Spleen (tissue), 7 donors: ENCODE measurements around the gene RBMS3.

ENCODE experiments used
- CTCF ChIP-seq, 11 experiments: fragments of 200-600 bp in 7 of 11; fragments of 450-650 bp in 4 of 11; sonication (generic) in 4 of 11; IDR thresholded peaks in 8 of 11; conservative IDR thresholded peaks in 3 of 11; 1 replicate in 7 of 11; 2 replicates in 4 of 11; pipeline versions ENCODE4 v1.4.0 to v1.8.0; 2016 to 2021; ENCODE audit warnings: antibody characterized with exemption in 11 of 11, inconsistent platforms in 4 of 11, mild to moderate bottlenecking in 1 of 11
- POLR2A ChIP-seq, 3 donors: fragments of 450-650 bp; IDR thresholded peaks; one replicate each; pipeline ENCODE4 v1.5.1; 2017; ENCODE audit warnings: antibody characterized with exemption in 3 of 3, mild to moderate bottlenecking in 1 of 3
- donor health status: DM: no; HTN: no; CAD: no; lungs with moderate emphysema.
- donor health status: DM: no; HTN: no; CAD: no.
- donor health status: DM: no; HTN: no; CAD: no.

GRCh38 chr3:29430558-29430971 lies 149.7 kb downstream of the RBMS3 start:
- TF ChIP-seq CTCF (IDR thresholded peaks at IDR 0.05 in 8 of 11, conservative IDR thresholded peaks at IDR 0.05 in 3 of 11) (no peak), POLR2A (IDR thresholded peaks at IDR 0.05) (no peak)
